HuH-7 (cell line): ENCODE data around the gene DNAL1.
A peak's percentile ranks its signal among the peaks of the same experiment; 100 is the strongest.
"Not testable (repeated sequence)": the region's sequence is repeated elsewhere in the genome, so short reads cannot be mapped to it uniquely, and the experiment has no call there.

Experiments used
- DNase-seq: peaks from one replicate; pipeline ENCODE4 v3.0.0; 2011; ENCODE audit warnings: low spot score

The DNAL1 gene

GRCh38 chr14:73644531-73645247, at the start of gene DNAL1:
DNAL1 (plus strand) TSS chr14:73644986; CDS start chr14:73645040, 54 bp downstream.
- peak; percentile 90 for DNase-seq

- DNase-seq: no peak
These were observed 45.3 kb upstream of the DNAL1 start for GRCh38 chr14:73599499-73599898.

- no peak for DNase-seq
These were observed 41.8 kb upstream of the DNAL1 start for GRCh38 chr14:73602994-73603393.

- no peak for DNase-seq
These were observed 38.5 kb upstream of the DNAL1 start for GRCh38 chr14:73606271-73606670.

- DNase-seq: no peak
These were observed 37.5 kb upstream of the DNAL1 start for GRCh38 chr14:73607241-73607640.

GRCh38 chr14:73610687-73611086, 34.1 kb upstream of the DNAL1 start:
- DNase-seq: no peak

GRCh38 chr14:73612339-73613045, 32.3 kb upstream of the DNAL1 start, which contains the start of gene ACOT6:
ACOT6 (plus strand) TSS chr14:73612517; CDS start chr14:73612572, 55 bp downstream.
- peak; percentile 85 for DNase-seq

GRCh38 chr14:73613046-73613383, 31.8 kb upstream of the DNAL1 start:
- peak; percentile 30 for DNase-seq

- DNase-seq: no peak
These were observed 31.3 kb upstream of the DNAL1 start for GRCh38 chr14:73613419-73613963.

GRCh38 chr14:73616831-73617230, 28.0 kb upstream of the DNAL1 start:
- DNase-seq: no peak

- DNase-seq: no peak
These were observed 25.3 kb upstream of the DNAL1 start for GRCh38 chr14:73619524-73619923.

- no peak for DNase-seq
These were observed 24.5 kb upstream of the DNAL1 start for GRCh38 chr14:73620268-73620667.

- no peak for DNase-seq
These were observed 21.2 kb upstream of the DNAL1 start for GRCh38 chr14:73623504-73624054.

GRCh38 chr14:73625706-73626105, 19.1 kb upstream of the DNAL1 start:
- DNase-seq: no peak

GRCh38 chr14:73627151-73627558, 17.6 kb upstream of the DNAL1 start:
- no peak for DNase-seq

GRCh38 chr14:73630009-73630780, 14.6 kb upstream of the DNAL1 start:
- no peak for DNase-seq

- peak; percentile 59 for DNase-seq
These were observed 11.4 kb upstream of the DNAL1 start for GRCh38 chr14:73633116-73634010.

- peak; percentile 58 for DNase-seq
These were observed 10.6 kb upstream of the DNAL1 start for GRCh38 chr14:73634011-73634833.

GRCh38 chr14:73636355-73636754, 8.4 kb upstream of the DNAL1 start:
- DNase-seq: not testable (repeated sequence)

- DNase-seq: no peak
These were observed 7.0 kb upstream of the DNAL1 start for GRCh38 chr14:73637830-73638229.
